Neutrophil (primary cell): ENCODE data around the gene MKRN2OS.

ENCODE experiments used
- H3K27ac ChIP-seq: fragments of 200-600 bp; sonication (generic); 2 replicates; pipeline ENCODE4 v1.5.1; 2016; ENCODE audit warnings: mild to moderate bottlenecking, moderate library complexity
- H3K27me3 ChIP-seq: fragments of 200-600 bp; sonication (generic); 2 replicates; pipeline ENCODE4 v1.6.0; 2016; ENCODE audit warnings: mild to moderate bottlenecking
- H3K36me3 ChIP-seq: fragments of 200-600 bp; sonication (generic); 2 replicates; pipeline ENCODE4 v1.5.1; 2017
- H3K4me1 ChIP-seq, 2 experiments: fragments of 200-600 bp in 1 of 2; sonication (generic) in 1 of 2; 1 replicate in 1 of 2; 2 replicates in 1 of 2; pipeline versions ENCODE4 v1.5.1 to v1.6.1; 2013 to 2016; ENCODE audit warnings: low read depth in 1 of 2, low read length in 1 of 2, mild to moderate bottlenecking in 1 of 2, moderate library complexity in 1 of 2; ENCODE audit not compliant: control insufficient read depth in 1 of 2, insufficient read depth in 1 of 2
- H3K4me3 ChIP-seq, 2 experiments: fragments of 200-600 bp in 1 of 2; sonication (generic) in 1 of 2; 1 replicate in 1 of 2; 2 replicates in 1 of 2; pipeline ENCODE4 v1.5.1; 2013 to 2016; ENCODE audit warnings: low read depth in 1 of 2, low read length in 1 of 2, mild to moderate bottlenecking in 1 of 2, moderate library complexity in 1 of 2
- H3K9me3 ChIP-seq: fragments of 200-600 bp; sonication (generic); 2 replicates; pipeline ENCODE4 v1.5.1; 2016
- CTCF ChIP-seq: fragments of 200-600 bp; sonication (generic); IDR thresholded peaks from 2 replicates; pipeline ENCODE4 v1.5.1; 2016; ENCODE audit warnings: antibody characterized with exemption

MKRN2OS gene

GRCh38 chr3:12522721-12523120 lies 22.6 kb downstream of the MKRN2OS start:
- Histone ChIP-seq H3K27ac (no peak overlapping the region), H3K27me3 (no peaks in the 10 kb centered on the region), H3K9me3 (no peaks in the 10 kb centered on the region), H3K4me3 (no peak overlapping the region), H3K4me1 (no peaks in the 10 kb centered on the region), H3K36me3 (no peaks in the 10 kb centered on the region)
- TF ChIP-seq CTCF = no peak

- H3K27me3 ChIP-seq = no peaks in the 10 kb centered on the region
- no peaks in the 10 kb centered on the region for H3K4me1 ChIP-seq
- no peak overlapping the region for H3K4me3 ChIP-seq
- no peaks in the 10 kb centered on the region for H3K9me3 ChIP-seq
- no peak overlapping the region for H3K27ac ChIP-seq
- TF ChIP-seq CTCF = no peak
- no peaks in the 10 kb centered on the region for H3K36me3 ChIP-seq
Measured at GRCh38 chr3:12521010-12521409, 24.3 kb downstream of the MKRN2OS start.

GRCh38 chr3:12518261-12519028 lies 26.9 kb downstream of the MKRN2OS start:
- Histone ChIP-seq H3K9me3 (no peaks in the 10 kb centered on the region), H3K36me3 (no peaks in the 10 kb centered on the region), H3K4me3 (no peak overlapping the region), H3K4me1 (no peaks in the 10 kb centered on the region), H3K27me3 (no peaks in the 10 kb centered on the region), H3K27ac (no peak overlapping the region)
- TF ChIP-seq CTCF = no peak

- no peak for TF ChIP-seq CTCF
Measured at GRCh38 chr3:12516873-12517272, 28.4 kb downstream of the MKRN2OS start.

GRCh38 chr3:12515631-12516030 lies 29.7 kb downstream of the MKRN2OS start:
- Histone ChIP-seq H3K36me3 (no peaks in the 10 kb centered on the region), H3K4me1 (no peaks in the 10 kb centered on the region), H3K27me3 (no peaks in the 10 kb centered on the region), H3K27ac (no peak overlapping the region), H3K9me3 (no peaks in the 10 kb centered on the region), H3K4me3 (no peak overlapping the region)
- no peak for TF ChIP-seq CTCF

More at GRCh38 chr3:12516873-12517272, 28.4 kb downstream of the MKRN2OS start:
- Histone ChIP-seq H3K36me3 (no peaks in the 10 kb centered on the region), H3K9me3 (no peaks in the 10 kb centered on the region), H3K27me3 (no peaks in the 10 kb centered on the region), H3K4me1 (no peaks in the 10 kb centered on the region), H3K4me3 (no peak overlapping the region), H3K27ac (no peak overlapping the region)
